ENCODE results near the gene SPIRE1.
A peak's percentile ranks its signal among the peaks of the same experiment; 100 is the strongest.

The SPIRE1 gene

GRCh38 chr18:12657684-12658425, at the start of gene SPIRE1:
Gene SPIRE1, minus strand, starts transcription at chr18:12658107. Its CDS starts 241 bp downstream, at chr18:12657866.
- peak; percentile 14 for DNase-seq (ENCODE audit: low read depth)

- no peak for DNase-seq (ENCODE audit: low read depth)
Measured at GRCh38 chr18:12703664-12704063, 45.8 kb upstream of the SPIRE1 start.

GRCh38 chr18:12703096-12703567, 45.2 kb upstream of the SPIRE1 start:
- no peak for DNase-seq (ENCODE audit: low read depth)

- peak; percentile 71 for DNase-seq (ENCODE audit: low read depth)
Measured at GRCh38 chr18:12702221-12703095, 44.6 kb upstream of the SPIRE1 start, which contains the start of the genes CEP76 and PSMG2. Gene CEP76, minus strand, starts transcription at chr18:12702723. Its CDS starts 175 bp downstream, at chr18:12702548. Gene PSMG2, plus strand, starts transcription at chr18:12703042. Its CDS starts 66 bp downstream, at chr18:12703108.

GRCh38 chr18:12701161-12701560, 43.3 kb upstream of the SPIRE1 start:
- DNase-seq (ENCODE audit: low read depth), result no peak

- DNase-seq (ENCODE audit: low read depth), result no peak
Measured at GRCh38 chr18:12699747-12700146, 41.8 kb upstream of the SPIRE1 start.

- no peak for DNase-seq (ENCODE audit: low read depth)
Measured at GRCh38 chr18:12694032-12694431, 36.1 kb upstream of the SPIRE1 start.

- DNase-seq (ENCODE audit: low read depth), result no peak
Measured at GRCh38 chr18:12692206-12692605, 34.3 kb upstream of the SPIRE1 start.

GRCh38 chr18:12689256-12689850, 31.4 kb upstream of the SPIRE1 start:
- DNase-seq (ENCODE audit: low read depth), result no peak

- no peak for DNase-seq (ENCODE audit: low read depth)
Measured at GRCh38 chr18:12686100-12686499, 28.2 kb upstream of the SPIRE1 start.

- no peak for DNase-seq (ENCODE audit: low read depth)
Measured at GRCh38 chr18:12679183-12679786, 21.4 kb upstream of the SPIRE1 start.

- no peak for DNase-seq (ENCODE audit: low read depth)
Measured at GRCh38 chr18:12668041-12668440, 10.1 kb upstream of the SPIRE1 start.

- DNase-seq (ENCODE audit: low read depth), result no peak
Measured at GRCh38 chr18:12659904-12660605, 2.1 kb upstream of the SPIRE1 start.

GRCh38 chr18:12658426-12659138, 675 bp upstream of the SPIRE1 start:
- no peak for DNase-seq (ENCODE audit: low read depth)

GRCh38 chr18:12656938-12657683, 796 bp downstream of the SPIRE1 start:
- no peak for DNase-seq (ENCODE audit: low read depth)

- no peak for DNase-seq (ENCODE audit: low read depth)
Measured at GRCh38 chr18:12656605-12656937, 1.3 kb downstream of the SPIRE1 start.

- no peak for DNase-seq (ENCODE audit: low read depth)
Measured at GRCh38 chr18:12654971-12655370, 2.9 kb downstream of the SPIRE1 start.

- DNase-seq (ENCODE audit: low read depth), result no peak
Measured at GRCh38 chr18:12652861-12653401, 5.0 kb downstream of the SPIRE1 start.

GRCh38 chr18:12651651-12652050, 6.3 kb downstream of the SPIRE1 start:
- no peak for DNase-seq (ENCODE audit: low read depth)

- DNase-seq (ENCODE audit: low read depth), result no peak
Measured at GRCh38 chr18:12647773-12648172, 10.1 kb downstream of the SPIRE1 start.

Data from activated T-cell treated with anti-CD3 and anti-CD28 coated beads for 1 hour (primary cell).